ENCODE results near the gene PARD3B.

PARD3B gene

DNA sequence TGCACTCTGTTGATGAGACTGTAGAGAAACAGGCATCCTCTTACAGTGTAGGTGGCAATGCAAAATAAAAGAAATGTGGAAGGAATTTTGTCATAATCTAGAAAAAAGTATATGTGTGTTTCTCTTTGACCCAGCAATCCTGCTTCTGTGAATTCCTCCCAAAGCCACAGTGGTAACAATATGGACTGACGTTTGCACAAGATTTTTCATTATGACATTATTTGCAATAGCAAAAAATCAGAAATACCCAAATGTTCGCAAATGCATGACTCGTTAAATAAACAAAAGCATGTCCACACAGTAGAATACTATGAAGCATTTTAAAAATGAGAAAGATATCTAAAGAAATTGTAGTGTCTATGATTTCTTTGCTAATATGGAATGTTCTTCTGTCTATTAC lies 881.8 kb downstream of the PARD3B start:
- DNase-seq (ENCODE audit: low spot score), result no peak
- TF ChIP-seq, protein P1, sequence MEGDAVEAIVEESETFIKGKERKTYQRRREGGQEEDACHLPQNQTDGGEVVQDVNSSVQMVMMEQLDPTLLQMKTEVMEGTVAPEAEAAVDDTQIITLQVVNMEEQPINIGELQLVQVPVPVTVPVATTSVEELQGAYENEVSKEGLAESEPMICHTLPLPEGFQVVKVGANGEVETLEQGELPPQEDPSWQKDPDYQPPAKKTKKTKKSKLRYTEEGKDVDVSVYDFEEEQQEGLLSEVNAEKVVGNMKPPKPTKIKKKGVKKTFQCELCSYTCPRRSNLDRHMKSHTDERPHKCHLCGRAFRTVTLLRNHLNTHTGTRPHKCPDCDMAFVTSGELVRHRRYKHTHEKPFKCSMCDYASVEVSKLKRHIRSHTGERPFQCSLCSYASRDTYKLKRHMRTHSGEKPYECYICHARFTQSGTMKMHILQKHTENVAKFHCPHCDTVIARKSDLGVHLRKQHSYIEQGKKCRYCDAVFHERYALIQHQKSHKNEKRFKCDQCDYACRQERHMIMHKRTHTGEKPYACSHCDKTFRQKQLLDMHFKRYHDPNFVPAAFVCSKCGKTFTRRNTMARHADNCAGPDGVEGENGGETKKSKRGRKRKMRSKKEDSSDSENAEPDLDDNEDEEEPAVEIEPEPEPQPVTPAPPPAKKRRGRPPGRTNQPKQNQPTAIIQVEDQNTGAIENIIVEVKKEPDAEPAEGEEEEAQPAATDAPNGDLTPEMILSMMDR (IDR thresholded peaks at IDR 0.05; ENCODE audit: borderline replicate concordance, control extremely low read depth, extremely low read depth, insufficient read depth, missing control alignments), result no peak
- in situ Hi-C loops (cut with MboI; ENCODE audit: low sequenced_read_pairs, unreplicated experiment), result no loop called here

GRCh38 chr2:205428811-205429210 lies 883.5 kb downstream of the PARD3B start:
- in situ Hi-C loops (cut with MboI; ENCODE audit: low sequenced_read_pairs, unreplicated experiment), result no loop called here
- no peak for DNase-seq (ENCODE audit: low spot score)
- TF ChIP-seq, protein P1 (IDR thresholded peaks at IDR 0.05; ENCODE audit: borderline replicate concordance, control extremely low read depth, extremely low read depth, insufficient read depth, missing control alignments), result no peak

- in situ Hi-C loops (cut with MboI; ENCODE audit: low sequenced_read_pairs, unreplicated experiment), result no loop called here
- TF ChIP-seq, protein P1 (IDR thresholded peaks at IDR 0.05; ENCODE audit: borderline replicate concordance, control extremely low read depth, extremely low read depth, insufficient read depth, missing control alignments), result no peak
- DNase-seq (ENCODE audit: low spot score), result no peak
Measured at GRCh38 chr2:205435970-205436369, 890.7 kb downstream of the PARD3B start.

GRCh38 chr2:205438241-205438640 lies 893.0 kb downstream of the PARD3B start:
- DNase-seq (ENCODE audit: low spot score), result no peak
- in situ Hi-C loops (cut with MboI; ENCODE audit: low sequenced_read_pairs, unreplicated experiment), result no loop called here
- TF ChIP-seq, protein P1 (IDR thresholded peaks at IDR 0.05; ENCODE audit: borderline replicate concordance, control extremely low read depth, extremely low read depth, insufficient read depth, missing control alignments), result no peak

GRCh38 chr2:205439621-205440020 lies 894.3 kb downstream of the PARD3B start:
- in situ Hi-C loops (cut with MboI; ENCODE audit: low sequenced_read_pairs, unreplicated experiment), result no loop called here
- no peak for DNase-seq (ENCODE audit: low spot score)
- TF ChIP-seq, protein P1 (IDR thresholded peaks at IDR 0.05; ENCODE audit: borderline replicate concordance, control extremely low read depth, extremely low read depth, insufficient read depth, missing control alignments), result no peak

DNA sequence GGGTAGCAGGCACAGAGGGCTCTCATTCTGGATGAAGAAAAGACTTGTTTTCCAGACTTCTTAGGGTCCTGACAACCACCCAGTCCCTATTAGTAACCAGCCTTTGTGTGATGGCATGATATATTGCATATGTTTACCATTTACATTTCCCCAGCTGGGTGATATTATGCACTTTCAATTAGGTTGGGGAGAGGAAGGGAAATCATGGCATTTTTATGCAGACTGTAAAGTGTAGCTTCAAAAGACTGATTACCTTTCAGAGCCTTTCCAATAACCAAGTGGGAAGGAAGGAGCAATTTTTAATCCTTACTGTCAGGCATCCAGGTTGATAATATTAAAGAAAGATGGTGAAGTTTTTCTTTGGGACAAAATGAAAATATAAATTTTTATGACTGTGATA lies 896.2 kb downstream of the PARD3B start:
- no peak for DNase-seq (ENCODE audit: low spot score)
- TF ChIP-seq, protein P1 (IDR thresholded peaks at IDR 0.05; ENCODE audit: borderline replicate concordance, control extremely low read depth, extremely low read depth, insufficient read depth, missing control alignments), result no peak

DNA sequence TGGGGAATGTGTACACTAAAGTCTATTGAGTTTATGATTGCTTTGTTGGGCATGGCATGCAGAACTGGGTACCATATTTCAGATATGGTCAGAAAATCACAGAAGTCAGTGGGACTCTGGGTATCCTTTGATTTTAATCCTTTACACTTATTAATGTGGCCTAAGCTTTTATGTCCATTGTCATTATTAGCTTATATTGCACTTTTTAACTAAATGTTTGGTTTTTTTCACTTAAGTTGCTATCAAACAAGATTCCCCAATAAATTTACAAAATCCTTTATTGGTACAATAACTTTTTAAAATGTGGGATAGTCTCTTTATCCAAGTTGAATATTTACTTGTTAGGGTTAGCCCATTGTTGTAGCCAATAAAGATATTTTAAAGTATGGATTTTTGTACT lies 902.9 kb downstream of the PARD3B start:
- no peak for DNase-seq (ENCODE audit: low spot score)
- TF ChIP-seq, protein P1 (IDR thresholded peaks at IDR 0.05; ENCODE audit: borderline replicate concordance, control extremely low read depth, extremely low read depth, insufficient read depth, missing control alignments), result no peak
- in situ Hi-C loops (cut with MboI; ENCODE audit: low sequenced_read_pairs, unreplicated experiment), result no loop called here

More for the DNA sequence above, 896.2 kb downstream of the PARD3B start:
- in situ Hi-C loops (cut with MboI; ENCODE audit: low sequenced_read_pairs, unreplicated experiment), result no loop called here

Measured in GM13976 (cell line).